Mononuclear cell (primary cell): ENCODE data around the gene SSTR1. TPM values are rescaled to one million over a fixed set of nuclear protein-coding genes. Genes with fewer than 3 reads are reported as not detected.

Experiments
- H3K27me3 ChIP-seq: 2 replicates; pipeline ENCODE4 v1.6.0; 2011; ENCODE audit warnings: low read length, control low read depth; ENCODE audit not compliant: insufficient read depth
- H3K4me1 ChIP-seq: 2 replicates; pipeline ENCODE4 v1.5.1; 2011; ENCODE audit warnings: mild to moderate bottlenecking, low read length, control low read depth; ENCODE audit not compliant: insufficient read depth
- H3K4me3 ChIP-seq: 2 replicates; pipeline ENCODE4 v1.5.1; 2011; ENCODE audit warnings: mild to moderate bottlenecking, low read length, moderate library complexity
- H3K9me3 ChIP-seq: 2 replicates; pipeline ENCODE4 v1.5.1; 2011; ENCODE audit warnings: low read depth, mild to moderate bottlenecking, control low read depth, low read length
- total RNA-seq: library from RNA; depleted of rRNA; stranded (reverse); fragments of >200 nt; gene quantifications from one replicate; pipeline ENCODE4 v1.2.3, GENCODE V29; 2012

The SSTR1 gene
- total RNA-seq, 1 donor, result not detected

DNA sequence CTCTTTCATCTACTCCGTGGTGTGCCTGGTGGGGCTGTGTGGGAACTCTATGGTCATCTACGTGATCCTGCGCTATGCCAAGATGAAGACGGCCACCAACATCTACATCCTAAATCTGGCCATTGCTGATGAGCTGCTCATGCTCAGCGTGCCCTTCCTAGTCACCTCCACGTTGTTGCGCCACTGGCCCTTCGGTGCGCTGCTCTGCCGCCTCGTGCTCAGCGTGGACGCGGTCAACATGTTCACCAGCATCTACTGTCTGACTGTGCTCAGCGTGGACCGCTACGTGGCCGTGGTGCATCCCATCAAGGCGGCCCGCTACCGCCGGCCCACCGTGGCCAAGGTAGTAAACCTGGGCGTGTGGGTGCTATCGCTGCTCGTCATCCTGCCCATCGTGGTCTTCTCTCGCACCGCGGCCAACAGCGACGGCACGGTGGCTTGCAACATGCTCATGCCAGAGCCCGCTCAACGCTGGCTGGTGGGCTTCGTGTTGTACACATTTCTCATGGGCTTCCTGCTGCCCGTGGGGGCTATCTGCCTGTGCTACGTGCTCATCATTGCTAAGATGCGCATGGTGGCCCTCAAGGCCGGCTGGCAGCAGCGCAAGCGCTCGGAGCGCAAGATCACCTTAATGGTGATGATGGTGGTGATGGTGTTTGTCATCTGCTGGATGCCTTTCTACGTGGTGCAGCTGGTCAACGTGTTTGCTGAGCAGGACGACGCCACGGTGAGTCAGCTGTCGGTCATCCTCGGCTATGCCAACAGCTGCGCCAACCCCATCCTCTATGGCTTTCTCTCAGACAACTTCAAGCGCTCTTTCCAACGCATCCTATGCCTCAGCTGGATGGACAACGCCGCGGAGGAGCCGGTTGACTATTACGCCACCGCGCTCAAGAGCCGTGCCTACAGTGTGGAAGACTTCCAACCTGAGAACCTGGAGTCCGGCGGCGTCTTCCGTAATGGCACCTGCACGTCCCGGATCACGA is 2.2 kb downstream of the SSTR1 start:
- no peaks in the 10 kb centered on the region for H3K9me3 ChIP-seq
- H3K4me1 ChIP-seq, result no peaks in the 10 kb centered on the region
- H3K4me3 ChIP-seq, result no peak overlapping the region
- peaks cover 72% of the 10 kb centered on the region for H3K27me3 ChIP-seq

DNA sequence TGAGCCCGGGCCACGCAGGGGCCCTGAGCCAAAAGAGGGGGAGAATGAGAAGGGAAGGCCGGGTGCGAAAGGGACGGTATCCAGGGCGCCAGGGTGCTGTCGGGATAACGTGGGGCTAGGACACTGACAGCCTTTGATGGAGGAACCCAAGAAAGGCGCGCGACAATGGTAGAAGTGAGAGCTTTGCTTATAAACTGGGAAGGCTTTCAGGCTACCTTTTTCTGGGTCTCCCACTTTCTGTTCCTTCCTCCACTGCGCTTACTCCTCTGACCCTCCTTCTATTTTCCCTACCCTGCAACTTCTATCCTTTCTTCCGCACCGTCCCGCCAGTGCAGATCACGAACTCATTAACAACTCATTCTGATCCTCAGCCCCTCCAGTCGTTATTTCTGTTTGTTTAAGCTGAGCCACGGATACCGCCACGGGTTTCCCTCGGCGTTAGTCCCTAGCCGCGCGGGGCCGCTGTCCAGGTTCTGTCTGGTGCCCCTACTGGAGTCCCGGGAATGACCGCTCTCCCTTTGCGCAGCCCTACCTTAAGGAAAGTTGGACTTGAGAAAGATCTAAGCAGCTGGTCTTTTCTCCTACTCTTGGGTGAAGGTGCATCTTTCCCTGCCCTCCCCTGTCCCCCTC is 3.0 kb downstream of the SSTR1 start:
- Histone ChIP-seq H3K9me3 (no peaks in the 10 kb centered on the region), H3K4me1 (no peaks in the 10 kb centered on the region), H3K27me3 (peaks cover 72% of the 10 kb centered on the region), H3K4me3 (no peak overlapping the region)

DNA sequence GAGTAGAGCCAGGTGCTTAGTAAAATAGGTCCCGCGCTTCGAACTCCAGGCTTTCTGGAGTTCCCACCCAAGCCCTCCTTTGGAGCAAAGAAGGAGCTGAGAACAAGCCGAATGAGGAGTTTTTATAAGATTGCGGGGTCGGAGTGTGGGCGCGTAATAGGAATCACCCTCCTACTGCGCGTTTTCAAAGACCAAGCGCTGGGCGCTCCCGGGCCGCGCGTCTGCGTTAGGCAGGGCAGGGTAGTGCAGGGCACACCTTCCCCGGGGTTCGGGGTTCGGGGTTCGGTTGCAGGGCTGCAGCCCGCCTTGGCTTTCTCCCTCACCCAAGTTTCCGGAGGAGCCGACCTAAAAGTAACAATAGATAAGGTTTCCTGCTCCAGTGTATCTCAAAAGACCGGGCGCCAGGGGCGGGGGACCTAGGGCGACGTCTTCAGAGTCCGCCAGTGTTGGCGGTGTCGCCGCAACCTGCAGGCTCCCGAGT is 3.6 kb downstream of the SSTR1 start:
- H3K27me3 ChIP-seq, result peaks cover 68% of the 10 kb centered on the region
- no peaks in the 10 kb centered on the region for H3K9me3 ChIP-seq
- H3K4me3 ChIP-seq, result no peak overlapping the region
- no peaks in the 10 kb centered on the region for H3K4me1 ChIP-seq

DNA sequence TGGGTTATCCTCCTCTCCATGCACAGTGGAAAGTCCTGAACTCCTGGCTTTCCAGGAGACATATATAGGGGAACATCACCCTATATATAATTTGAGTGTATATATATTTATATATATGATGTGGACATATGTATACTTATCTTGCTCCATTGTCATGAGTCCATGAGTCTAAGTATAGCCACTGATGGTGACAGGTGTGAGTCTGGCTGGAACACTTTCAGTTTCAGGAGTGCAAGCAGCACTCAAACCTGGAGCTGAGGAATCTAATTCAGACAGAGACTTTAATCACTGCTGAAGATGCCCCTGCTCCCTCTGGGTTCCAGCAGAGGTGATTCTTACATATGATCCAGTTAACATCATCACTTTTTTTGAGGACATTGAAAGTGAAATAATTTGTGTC is 4.4 kb downstream of the SSTR1 start:
- Histone ChIP-seq H3K4me3 (no peak overlapping the region), H3K9me3 (no peaks in the 10 kb centered on the region), H3K4me1 (no peaks in the 10 kb centered on the region), H3K27me3 (peaks cover 59% of the 10 kb centered on the region)

DNA sequence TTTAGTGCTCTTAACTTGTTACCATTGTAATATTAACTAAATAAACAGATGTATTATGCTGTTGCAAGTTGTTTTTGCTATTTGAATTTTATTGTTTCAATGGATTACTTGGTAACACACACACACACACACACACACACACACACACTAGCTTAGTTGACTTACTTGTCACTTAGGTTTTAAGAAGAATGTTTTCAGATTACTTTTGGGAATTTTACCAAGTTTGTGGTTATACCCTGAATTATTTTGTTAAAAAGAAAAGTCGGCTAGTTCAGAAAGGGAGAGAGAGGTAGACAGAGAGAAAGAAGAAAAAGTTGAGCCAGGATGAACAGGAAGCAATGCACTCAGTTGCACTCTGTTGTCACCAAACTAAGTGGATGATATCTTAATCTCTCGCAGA is 5.3 kb downstream of the SSTR1 start:
- H3K4me1 ChIP-seq, result no peaks in the 10 kb centered on the region
- H3K27me3 ChIP-seq, result peaks cover 51% of the 10 kb centered on the region
- no peak overlapping the region for H3K4me3 ChIP-seq
- no peaks in the 10 kb centered on the region for H3K9me3 ChIP-seq

DNA sequence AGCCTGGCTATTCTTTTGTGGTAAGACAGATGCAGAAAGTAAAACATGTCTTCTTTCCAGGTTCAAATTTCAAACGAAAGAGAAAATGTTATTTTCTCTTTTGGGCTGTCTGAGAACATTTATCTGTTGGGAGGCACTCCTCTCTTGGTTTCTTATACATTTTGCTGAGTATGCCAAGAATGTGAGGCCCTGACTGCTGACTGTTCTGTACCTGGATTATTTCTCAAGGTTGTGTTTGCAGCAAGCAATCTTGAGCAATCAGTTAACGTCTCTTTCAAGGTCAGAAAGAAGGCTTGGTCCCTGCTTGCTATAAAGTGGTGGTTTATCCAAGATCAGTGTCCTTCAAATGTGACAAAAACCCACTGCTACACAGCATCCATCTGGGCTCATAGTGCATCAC is 9.8 kb downstream of the SSTR1 start:
- no peak overlapping the region for H3K4me3 ChIP-seq
- H3K9me3 ChIP-seq, result no peaks in the 10 kb centered on the region
- peaks cover 11% of the 10 kb centered on the region for H3K27me3 ChIP-seq
- H3K4me1 ChIP-seq, result no peaks in the 10 kb centered on the region

DNA sequence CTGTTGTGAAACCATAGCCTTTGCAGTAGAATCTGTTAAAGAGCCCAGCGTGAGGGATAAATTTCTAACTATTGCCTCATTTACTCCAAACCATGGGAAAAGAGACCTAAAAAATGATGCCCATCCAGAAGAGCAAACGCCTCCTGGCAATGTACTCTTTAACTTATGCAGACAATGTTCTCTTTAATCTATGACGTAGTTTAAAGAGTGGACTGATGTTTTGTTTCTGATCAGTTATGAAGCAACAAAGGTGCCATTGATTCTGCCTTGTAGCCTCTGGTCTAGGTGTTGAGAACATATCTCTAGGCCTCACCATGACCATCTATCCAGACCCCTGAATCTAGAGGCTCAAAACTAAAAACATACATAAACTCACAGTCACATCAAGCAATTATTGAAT is 13.4 kb downstream of the SSTR1 start:
- Histone ChIP-seq H3K4me3 (no peak overlapping the region), H3K4me1 (no peaks in the 10 kb centered on the region), H3K9me3 (no peaks in the 10 kb centered on the region), H3K27me3 (no peaks in the 10 kb centered on the region)

DNA sequence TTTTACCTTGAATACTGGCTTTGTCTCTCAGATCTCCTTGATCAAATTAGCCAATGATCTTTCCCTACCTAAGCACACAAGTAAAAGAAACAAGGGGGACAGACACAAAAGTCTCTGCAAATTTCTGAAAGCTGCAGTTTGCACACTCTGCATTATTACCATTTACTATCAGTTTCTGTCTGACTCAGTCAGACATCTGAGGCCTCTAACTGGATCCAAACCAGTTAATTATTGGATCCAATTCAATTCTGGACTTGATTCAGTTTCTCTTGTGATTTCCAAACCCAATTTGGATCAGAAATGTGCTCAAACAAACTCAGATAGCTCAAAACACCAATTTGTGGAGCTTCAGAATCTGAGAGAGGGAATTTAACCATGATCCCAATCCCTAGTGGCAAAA is 16.6 kb downstream of the SSTR1 start:
- Histone ChIP-seq H3K27me3 (no peaks in the 10 kb centered on the region), H3K9me3 (no peaks in the 10 kb centered on the region), H3K4me3 (no peak overlapping the region), H3K4me1 (no peaks in the 10 kb centered on the region)

DNA sequence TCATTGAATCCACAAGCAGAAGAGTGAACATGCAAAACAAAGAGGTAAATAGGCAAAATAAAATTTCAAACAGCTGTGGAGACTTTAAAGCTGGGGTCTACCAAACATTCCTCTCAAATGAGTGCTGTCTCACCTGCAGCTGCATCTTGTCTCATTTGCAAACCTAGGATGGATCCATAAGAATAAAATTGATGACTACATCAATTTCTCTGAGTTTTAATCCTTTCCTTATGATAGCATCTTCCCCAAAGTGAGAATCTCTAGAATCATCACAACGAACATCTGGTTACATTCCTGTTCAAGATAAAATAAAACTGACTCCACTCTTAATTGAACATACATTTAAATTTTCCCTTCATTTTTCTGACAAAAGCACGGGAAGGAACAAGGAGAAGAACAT is 18.2 kb downstream of the SSTR1 start:
- Histone ChIP-seq H3K4me1 (no peaks in the 10 kb centered on the region), H3K4me3 (no peak overlapping the region), H3K9me3 (no peaks in the 10 kb centered on the region)

DNA sequence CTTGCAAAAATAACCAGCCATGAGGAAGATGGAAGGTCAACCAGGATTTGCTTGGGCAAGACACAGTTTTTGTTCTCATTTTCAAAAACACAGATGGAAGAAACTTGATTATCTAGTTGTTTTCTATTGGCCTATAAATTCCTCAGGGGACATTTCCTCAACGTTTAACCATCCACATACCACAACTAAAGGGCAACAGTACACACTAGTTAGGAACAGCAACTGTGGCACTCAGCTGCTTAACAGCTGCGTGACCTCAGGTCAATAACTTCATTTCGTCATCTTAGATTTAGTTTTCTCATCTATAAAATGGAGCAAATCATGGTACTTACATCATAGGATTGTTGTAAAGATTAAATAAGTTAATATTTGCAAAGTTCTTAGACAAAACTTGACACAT is 18.7 kb downstream of the SSTR1 start:
- H3K4me1 ChIP-seq, result no peaks in the 10 kb centered on the region

More for the DNA sequence above, 18.2 kb downstream of the SSTR1 start:
- no peaks in the 10 kb centered on the region for H3K27me3 ChIP-seq

DNA sequence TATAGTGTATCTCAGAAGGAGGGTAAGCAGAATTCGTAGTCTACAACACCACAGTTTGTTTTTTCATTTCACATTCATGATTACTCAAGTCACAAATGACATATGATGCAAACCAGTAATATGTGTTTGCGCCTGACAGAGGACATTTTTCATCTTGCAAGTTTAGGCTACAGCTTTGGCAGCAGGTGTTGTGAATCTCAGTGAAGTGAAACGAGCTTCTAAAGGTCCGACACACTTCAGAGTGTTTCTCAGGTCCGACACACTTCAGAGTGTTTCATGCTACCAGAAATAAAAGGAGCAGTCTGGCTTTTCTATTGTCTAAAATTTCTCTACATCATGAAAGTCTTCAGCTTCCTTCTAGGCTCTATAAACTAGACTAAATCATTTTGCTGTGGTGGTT is 25.5 kb downstream of the SSTR1 start:
- H3K9me3 ChIP-seq, result no peaks in the 10 kb centered on the region
- H3K4me1 ChIP-seq, result no peaks in the 10 kb centered on the region
- H3K27me3 ChIP-seq, result no peaks in the 10 kb centered on the region
- no peak overlapping the region for H3K4me3 ChIP-seq

More for the DNA sequence above, 18.7 kb downstream of the SSTR1 start:
- no peaks in the 10 kb centered on the region for H3K9me3 ChIP-seq
- H3K27me3 ChIP-seq, result no peaks in the 10 kb centered on the region
- no peak overlapping the region for H3K4me3 ChIP-seq

DNA sequence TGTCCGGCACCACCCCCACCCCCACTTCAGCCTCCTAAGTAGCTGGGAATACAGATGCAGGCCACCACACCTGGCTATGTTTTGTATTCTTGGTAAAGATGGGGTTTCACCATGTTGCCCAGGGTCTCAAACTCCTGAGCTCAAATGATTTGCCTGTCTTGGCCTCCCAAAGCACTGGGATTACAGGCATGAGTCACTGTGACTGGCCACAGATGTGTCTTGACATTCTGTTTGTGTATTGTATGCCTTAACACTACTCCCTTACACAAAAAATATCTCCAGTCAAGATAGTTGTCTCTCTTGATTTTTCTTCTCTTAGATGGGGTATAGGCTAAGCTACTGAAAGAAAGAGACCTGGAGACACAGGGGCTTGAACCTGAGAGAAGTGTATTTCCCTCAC is 30.6 kb downstream of the SSTR1 start:
- no peaks in the 10 kb centered on the region for H3K9me3 ChIP-seq

DNA sequence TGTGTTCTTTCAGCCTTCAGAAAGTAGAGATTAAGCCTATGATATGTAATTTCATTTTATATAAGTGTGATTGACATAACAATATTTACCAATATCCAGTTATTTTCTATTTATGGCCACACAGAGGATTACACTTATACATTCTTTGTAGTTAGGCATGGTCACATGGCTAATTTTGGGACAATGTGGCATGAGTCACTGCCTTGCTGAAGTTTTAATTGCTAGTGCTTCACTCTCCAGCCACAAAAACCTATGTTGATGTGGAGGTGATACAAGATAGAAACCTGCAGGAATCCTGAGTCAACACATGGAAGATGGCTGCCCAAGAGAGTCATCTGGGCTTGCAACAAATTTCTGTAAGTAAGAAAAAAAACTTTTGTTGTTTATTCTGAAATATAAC is 31.2 kb downstream of the SSTR1 start:
- Histone ChIP-seq H3K4me1 (no peaks in the 10 kb centered on the region), H3K4me3 (no peak overlapping the region)

More for the DNA sequence above, 30.6 kb downstream of the SSTR1 start:
- Histone ChIP-seq H3K27me3 (no peaks in the 10 kb centered on the region), H3K4me3 (no peak overlapping the region), H3K4me1 (no peaks in the 10 kb centered on the region)

DNA sequence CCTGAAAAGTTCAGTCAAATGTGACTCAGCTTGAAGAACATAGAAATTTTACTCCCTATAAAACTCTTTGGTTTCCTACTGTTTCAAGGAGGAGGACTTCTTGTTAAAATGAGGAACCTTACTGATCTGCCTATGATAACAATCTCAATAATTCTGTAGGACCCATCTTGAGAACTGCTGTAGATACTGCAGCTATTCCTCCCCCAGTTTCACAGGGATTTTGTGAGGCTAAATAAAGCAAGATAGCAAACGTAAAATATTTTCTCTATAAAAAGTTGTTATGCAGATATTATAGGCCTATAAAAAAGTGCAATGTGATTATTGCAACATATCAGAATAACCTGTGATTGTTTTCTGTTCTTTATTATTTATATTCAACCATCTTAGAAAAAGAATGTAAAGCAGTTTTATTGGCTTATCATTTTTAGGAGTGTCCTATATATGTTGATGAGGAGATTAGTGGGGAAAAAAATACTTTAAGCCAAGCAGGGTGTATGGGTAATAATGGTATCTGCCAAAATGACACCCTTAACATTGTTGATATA is 36.1 kb downstream of the SSTR1 start:
- Histone ChIP-seq H3K9me3 (no peaks in the 10 kb centered on the region), H3K4me3 (no peak overlapping the region), H3K27me3 (no peaks in the 10 kb centered on the region), H3K4me1 (no peaks in the 10 kb centered on the region)

More for the DNA sequence above, 31.2 kb downstream of the SSTR1 start:
- H3K9me3 ChIP-seq, result no peaks in the 10 kb centered on the region
- no peaks in the 10 kb centered on the region for H3K27me3 ChIP-seq

DNA sequence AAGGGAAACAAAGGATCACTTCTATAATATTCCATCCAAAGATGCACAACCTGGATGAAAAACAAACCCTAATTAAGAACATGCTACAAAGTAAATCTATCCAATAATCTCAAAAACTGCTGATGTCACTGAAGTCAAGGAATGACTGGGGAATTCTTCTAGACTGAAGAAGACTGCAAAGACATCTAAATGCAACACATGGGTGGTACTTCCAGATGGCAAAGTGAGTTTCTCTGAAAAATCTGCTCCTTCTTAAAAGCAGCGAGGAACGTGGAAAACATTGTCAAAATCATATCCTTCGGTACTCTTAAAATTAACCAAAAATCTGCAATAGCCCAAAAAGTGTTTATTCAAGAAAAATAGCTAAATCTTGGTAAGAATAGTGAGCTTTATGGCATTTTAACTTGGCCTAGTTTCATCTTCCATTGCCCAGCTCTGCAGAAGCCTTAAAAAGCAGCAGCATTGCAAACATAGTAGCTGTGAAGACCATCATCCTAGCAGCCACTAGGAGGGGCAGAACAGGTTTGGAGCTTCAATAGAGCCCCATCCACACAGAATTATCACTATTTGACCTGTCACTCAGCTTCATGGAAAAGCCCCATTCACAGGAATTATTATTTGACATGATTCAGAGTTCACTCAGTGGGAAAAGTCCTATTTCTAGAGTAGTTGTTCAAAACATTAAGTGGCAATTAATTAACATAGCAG is 40.8 kb downstream of the SSTR1 start:
- H3K4me3 ChIP-seq, result no peak overlapping the region
- no peaks in the 10 kb centered on the region for H3K4me1 ChIP-seq
- H3K9me3 ChIP-seq, result no peaks in the 10 kb centered on the region
- peaks cover 6% of the 10 kb centered on the region for H3K27me3 ChIP-seq
